ENCODE measurements around the gene PIN1.

PIN1 gene

GRCh38 chr19:9856609-9857008 lies 21.5 kb downstream of the PIN1 start:
- no peak for FAIRE-seq
- DNase-seq (ENCODE audit: low spot score) = no peak

- FAIRE-seq (no peak), DNase-seq (ENCODE audit: low spot score) (no peak)
Measured at GRCh38 chr19:9857076-9857721, 22.1 kb downstream of the PIN1 start.

- FAIRE-seq = no peak
- DNase-seq (ENCODE audit: low spot score) = no peak
Measured at GRCh38 chr19:9857920-9858746, 23.0 kb downstream of the PIN1 start.

- no peak for DNase-seq (ENCODE audit: low spot score)
- no peak for FAIRE-seq
Measured at GRCh38 chr19:9858766-9859165, 23.6 kb downstream of the PIN1 start.

- DNase-seq (ENCODE audit: low spot score) = no peak
- no peak for FAIRE-seq
Measured at GRCh38 chr19:9860407-9860806, 25.3 kb downstream of the PIN1 start.

- no peak for FAIRE-seq
- no peak for DNase-seq (ENCODE audit: low spot score)
Measured at GRCh38 chr19:9861503-9861902, 26.4 kb downstream of the PIN1 start.

GRCh38 chr19:9862938-9863337 lies 27.8 kb downstream of the PIN1 start:
- DNase-seq (ENCODE audit: low spot score) (no peak), FAIRE-seq (no peak)

GRCh38 chr19:9863759-9864158 lies 28.6 kb downstream of the PIN1 start:
- FAIRE-seq (no peak), DNase-seq (ENCODE audit: low spot score) (no peak)

- DNase-seq (ENCODE audit: low spot score) (no peak), FAIRE-seq (no peak)
Measured at GRCh38 chr19:9865732-9866501, 30.8 kb downstream of the PIN1 start.

- DNase-seq (ENCODE audit: low spot score) (no peak), FAIRE-seq (no peak)
Measured at GRCh38 chr19:9868983-9869617, 34.0 kb downstream of the PIN1 start.

- FAIRE-seq (no peak), DNase-seq (ENCODE audit: low spot score) (no peak)
Measured at GRCh38 chr19:9871626-9872338, 36.7 kb downstream of the PIN1 start.

GRCh38 chr19:9872618-9873242 lies 37.6 kb downstream of the PIN1 start:
- DNase-seq (ENCODE audit: low spot score) (no peak), FAIRE-seq (no peak)

- FAIRE-seq (no peak), DNase-seq (ENCODE audit: low spot score) (no peak)
Measured at GRCh38 chr19:9875031-9875627, 40.0 kb downstream of the PIN1 start.

GRCh38 chr19:9875796-9876195 lies 40.7 kb downstream of the PIN1 start:
- FAIRE-seq = no peak
- DNase-seq (ENCODE audit: low spot score) = no peak

- peak; percentile 23 for DNase-seq (ENCODE audit: low spot score)
- FAIRE-seq = no peak
Measured at GRCh38 chr19:9877780-9878510, 42.8 kb downstream of the PIN1 start.

- DNase-seq (ENCODE audit: low spot score) (no peak), FAIRE-seq (no peak)
Measured at GRCh38 chr19:9878511-9879196, 43.5 kb downstream of the PIN1 start.

- DNase-seq (ENCODE audit: low spot score) (no peak), FAIRE-seq (no peak)
Measured at GRCh38 chr19:9881720-9882119, 46.6 kb downstream of the PIN1 start.

- DNase-seq (ENCODE audit: low spot score) (no peak), FAIRE-seq (no peak)
Measured at GRCh38 chr19:9883231-9883758, 48.2 kb downstream of the PIN1 start.

GRCh38 chr19:9883764-9884163 lies 48.6 kb downstream of the PIN1 start:
- DNase-seq (ENCODE audit: low spot score) (no peak), FAIRE-seq (no peak)

Measured in RCC 7860 (cell line).